ENCODE measurements around the gene STAC. TPM values are rescaled to one million over a fixed set of nuclear protein-coding genes. Genes with fewer than 3 reads are reported as not detected.
A peak's percentile ranks its signal among the peaks of the same experiment; 100 is the strongest.

The STAC gene
- total RNA-seq, 1 experiment from 2014 or later, result not detected

DNA sequence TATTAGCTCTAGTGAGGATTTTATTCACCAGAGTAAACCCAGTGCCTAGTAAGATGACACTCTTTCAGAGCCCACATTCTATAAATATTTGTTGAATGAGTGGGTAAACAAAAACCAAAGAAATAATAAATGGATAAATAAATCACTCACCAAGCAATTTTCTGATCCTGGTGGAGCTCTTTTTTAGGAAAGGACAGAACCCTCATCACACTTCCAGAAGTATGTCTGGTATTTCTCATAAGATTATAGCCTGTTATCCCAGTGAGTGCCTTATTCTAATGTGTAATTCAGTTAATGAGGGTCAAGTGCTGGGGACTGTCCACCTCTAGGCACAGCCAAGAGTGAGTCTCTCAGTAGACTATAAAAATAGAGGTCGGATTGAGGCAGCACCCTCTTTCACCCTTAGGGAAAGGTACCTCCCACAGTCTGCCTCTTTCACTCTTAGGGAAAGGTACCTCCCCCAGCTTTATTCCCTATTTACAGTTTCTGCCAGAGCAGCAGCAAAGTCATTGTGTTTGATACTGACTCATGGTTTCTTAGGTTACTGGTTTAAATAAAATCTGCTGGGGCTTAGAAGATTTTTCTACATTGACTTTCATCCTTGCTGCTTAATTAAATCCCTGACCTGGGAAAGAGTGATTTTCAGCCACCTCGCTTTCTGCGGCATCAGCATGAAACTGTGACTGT, 145.0 kb downstream of the STAC start:
- ChIA-PET CTCF (no interaction called here), POLR2A (no interaction called here)
- Histone ChIP-seq H3K9me3 (no peaks in the 10 kb centered on the region), H3K27me3 (replicated peaks; ENCODE audit: control insufficient read depth, insufficient read depth, low read length) (no peaks in the 10 kb centered on the region), H3K4me3 (ENCODE audit: low read depth, low read length) (no peak overlapping the region), H3K36me3 (ENCODE audit: control insufficient read depth, insufficient read depth, low read length) (no peaks in the 10 kb centered on the region), H3K4me1 (no peaks in the 10 kb centered on the region)
- intact Hi-C loops (cut with micrococcal nuclease; ENCODE audit: unreplicated experiment), result no loop called here
- no peak for DNase-seq
- TF ChIP-seq, protein P1, sequence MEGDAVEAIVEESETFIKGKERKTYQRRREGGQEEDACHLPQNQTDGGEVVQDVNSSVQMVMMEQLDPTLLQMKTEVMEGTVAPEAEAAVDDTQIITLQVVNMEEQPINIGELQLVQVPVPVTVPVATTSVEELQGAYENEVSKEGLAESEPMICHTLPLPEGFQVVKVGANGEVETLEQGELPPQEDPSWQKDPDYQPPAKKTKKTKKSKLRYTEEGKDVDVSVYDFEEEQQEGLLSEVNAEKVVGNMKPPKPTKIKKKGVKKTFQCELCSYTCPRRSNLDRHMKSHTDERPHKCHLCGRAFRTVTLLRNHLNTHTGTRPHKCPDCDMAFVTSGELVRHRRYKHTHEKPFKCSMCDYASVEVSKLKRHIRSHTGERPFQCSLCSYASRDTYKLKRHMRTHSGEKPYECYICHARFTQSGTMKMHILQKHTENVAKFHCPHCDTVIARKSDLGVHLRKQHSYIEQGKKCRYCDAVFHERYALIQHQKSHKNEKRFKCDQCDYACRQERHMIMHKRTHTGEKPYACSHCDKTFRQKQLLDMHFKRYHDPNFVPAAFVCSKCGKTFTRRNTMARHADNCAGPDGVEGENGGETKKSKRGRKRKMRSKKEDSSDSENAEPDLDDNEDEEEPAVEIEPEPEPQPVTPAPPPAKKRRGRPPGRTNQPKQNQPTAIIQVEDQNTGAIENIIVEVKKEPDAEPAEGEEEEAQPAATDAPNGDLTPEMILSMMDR (IDR thresholded peaks at IDR 0.05; ENCODE audit: insufficient read depth in 1 of 2, low read depth in 1 of 2, low read length in 1 of 2, severe bottlenecking in 1 of 2, unreplicated experiment in 1 of 2), result no peak
- H3K4me3 Mint-ChIP-seq (ENCODE audit: unreplicated experiment), result no peak overlapping the region
- no TSS peak for BruUV-seq (replicated peaks)
- no peaks in the 10 kb centered on the region for H3K4me1 Mint-ChIP-seq (ENCODE audit: low read depth, unreplicated experiment)
- H3K9me3 Mint-ChIP-seq (ENCODE audit: unreplicated experiment), result peaks cover 11% of the 10 kb centered on the region
- peaks cover 12% of the 10 kb centered on the region for H3K27me3 Mint-ChIP-seq (ENCODE audit: insufficient read depth, unreplicated experiment)
- no peak overlapping the region for H3K27ac Mint-ChIP-seq (ENCODE audit: unreplicated experiment)
- no peaks in the 10 kb centered on the region for H3K36me3 Mint-ChIP-seq (ENCODE audit: insufficient read depth, unreplicated experiment)

DNA sequence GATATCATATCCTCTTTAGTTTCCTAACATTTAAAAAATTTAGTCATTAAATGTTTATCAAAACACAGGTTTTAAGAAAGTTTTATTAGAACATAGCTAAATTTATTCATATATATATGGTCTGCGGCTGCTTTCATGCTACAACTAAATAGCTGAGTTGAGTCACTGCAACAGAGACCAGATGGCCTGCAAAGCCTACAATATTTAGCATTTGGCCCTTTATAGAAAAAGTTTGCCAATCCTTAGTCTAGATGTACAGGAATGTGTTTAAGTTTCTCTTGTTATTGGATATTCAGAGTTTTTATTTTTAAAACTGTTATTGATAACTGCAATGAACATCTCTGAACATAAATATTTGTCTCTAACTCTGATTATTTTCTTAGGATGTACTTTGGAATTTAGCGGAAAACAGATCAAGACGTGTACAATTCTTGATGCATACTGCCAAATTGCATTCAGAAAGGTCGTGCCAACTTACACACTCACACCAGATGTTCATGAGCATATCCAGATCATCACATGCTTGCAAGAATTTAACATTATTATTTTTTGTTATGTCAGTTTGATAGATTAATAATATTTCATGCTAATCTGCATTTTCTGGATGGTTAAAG, 157.9 kb downstream of the STAC start:
- no TSS peak for BruUV-seq (replicated peaks)
- H3K36me3 ChIP-seq (ENCODE audit: control insufficient read depth, insufficient read depth, low read length), result no peaks in the 10 kb centered on the region

DNA sequence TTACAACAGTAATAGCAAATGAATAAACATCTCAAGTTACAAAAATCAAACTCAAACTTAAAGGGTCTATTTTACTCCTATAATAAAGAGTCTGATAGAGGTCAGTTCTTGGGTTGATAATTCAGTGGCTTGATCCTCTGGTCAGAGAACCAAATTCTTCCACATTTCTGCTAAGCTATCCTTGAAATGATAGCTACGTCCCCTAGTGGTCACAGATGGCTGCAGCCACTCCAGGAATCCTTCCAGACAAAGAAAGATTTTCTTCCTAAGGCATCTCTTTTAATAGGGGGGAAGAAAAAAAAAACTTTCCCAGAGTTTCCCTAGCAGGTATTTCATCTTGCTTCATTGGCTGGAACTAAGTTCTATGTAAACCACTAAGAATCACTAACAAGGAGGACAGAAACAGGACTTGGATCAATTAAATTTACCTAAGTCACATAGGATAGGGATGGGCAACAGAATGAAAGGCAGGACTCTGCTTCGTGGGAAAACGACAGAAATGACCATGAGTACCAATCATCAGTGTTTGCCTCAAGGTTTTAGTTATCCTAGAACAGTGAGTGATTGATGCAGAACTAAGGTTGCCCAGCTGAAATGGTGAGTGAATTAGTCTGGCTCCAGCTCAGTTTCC, 160.7 kb downstream of the STAC start:
- H3K27ac Mint-ChIP-seq (ENCODE audit: unreplicated experiment), result no peak overlapping the region
- no peaks in the 10 kb centered on the region for H3K4me1 ChIP-seq
- no peak overlapping the region for H3K4me3 Mint-ChIP-seq (ENCODE audit: unreplicated experiment)
- no peaks in the 10 kb centered on the region for H3K36me3 Mint-ChIP-seq (ENCODE audit: insufficient read depth, unreplicated experiment)
- intact Hi-C loops (cut with micrococcal nuclease; ENCODE audit: unreplicated experiment), result loop anchor here (1.0 to 2.0 kb wide), 3 partner anchors 132 to 417 kb away; no protein-coding TSS in a partner anchor
- TF ChIP-seq, protein P1 (IDR thresholded peaks at IDR 0.05; ENCODE audit: insufficient read depth in 1 of 2, low read depth in 1 of 2, low read length in 1 of 2, severe bottlenecking in 1 of 2, unreplicated experiment in 1 of 2), result peak; percentile 56 to 85
- H3K4me3 ChIP-seq (ENCODE audit: low read depth, low read length), result no peak overlapping the region
- DNase-seq, result peak in 1 of 2 experiments; percentile 20
- ChIA-PET POLR2A (no interaction called here), CTCF (interaction anchor here (1.0 to 1.4 kb wide), 2 partner anchors 136 to 575 kb away, joined by 5 to 6 read pairs; no protein-coding TSS in a partner anchor)
- BruUV-seq (replicated peaks), result no TSS peak
- no peaks in the 10 kb centered on the region; the same call in 1 of the 2 replicates for H3K27me3 ChIP-seq (replicated peaks; ENCODE audit: control insufficient read depth, insufficient read depth, low read length)
- H3K36me3 ChIP-seq (ENCODE audit: control insufficient read depth, insufficient read depth, low read length), result no peaks in the 10 kb centered on the region
- H3K4me1 Mint-ChIP-seq (ENCODE audit: low read depth, unreplicated experiment), result no peaks in the 10 kb centered on the region
- H3K27me3 Mint-ChIP-seq (ENCODE audit: insufficient read depth, unreplicated experiment), result peaks cover 14% of the 10 kb centered on the region
- no peaks in the 10 kb centered on the region for H3K9me3 ChIP-seq
- no peaks in the 10 kb centered on the region for H3K9me3 Mint-ChIP-seq (ENCODE audit: unreplicated experiment)

More for the DNA sequence above, 157.9 kb downstream of the STAC start:
- no peak overlapping the region for H3K27ac Mint-ChIP-seq (ENCODE audit: unreplicated experiment)
- no peaks in the 10 kb centered on the region for H3K36me3 Mint-ChIP-seq (ENCODE audit: insufficient read depth, unreplicated experiment)
- H3K4me1 Mint-ChIP-seq (ENCODE audit: low read depth, unreplicated experiment), result no peaks in the 10 kb centered on the region
- peaks cover 10% of the 10 kb centered on the region for H3K9me3 Mint-ChIP-seq (ENCODE audit: unreplicated experiment)
- intact Hi-C loops (cut with micrococcal nuclease; ENCODE audit: unreplicated experiment), result no loop called here
- no peak for DNase-seq
- H3K27me3 ChIP-seq (replicated peaks; ENCODE audit: control insufficient read depth, insufficient read depth, low read length), result no peaks in the 10 kb centered on the region; the same call in 1 of the 2 replicates
- H3K9me3 ChIP-seq, result no peaks in the 10 kb centered on the region
- POLR2A ChIA-PET, result no interaction called here
- no peak overlapping the region for H3K4me3 Mint-ChIP-seq (ENCODE audit: unreplicated experiment)
- CTCF ChIA-PET, result no interaction called here
- H3K4me1 ChIP-seq, result no peaks in the 10 kb centered on the region
- H3K27me3 Mint-ChIP-seq (ENCODE audit: insufficient read depth, unreplicated experiment), result peaks cover 18% of the 10 kb centered on the region
- TF ChIP-seq, protein P1 (IDR thresholded peaks at IDR 0.05; ENCODE audit: insufficient read depth in 1 of 2, low read depth in 1 of 2, low read length in 1 of 2, severe bottlenecking in 1 of 2, unreplicated experiment in 1 of 2), result no peak
- H3K4me3 ChIP-seq (ENCODE audit: low read depth, low read length), result no peak overlapping the region

All from Caco-2 (cell line).